Testis (tissue), 2 donors: ENCODE measurements around the gene CAMTA1.

Source experiments
- POLR2A ChIP-seq: fragments of 450-650 bp; IDR thresholded peaks from one replicate; pipeline ENCODE4 v1.6.1; 2017; ENCODE audit warnings: antibody characterized with exemption, mild to moderate bottlenecking, moderate library complexity
- TF ChIP-seq, protein P1 (sequence below), 3 experiments: fragments of 450-650 bp in 2 of 3; fragments of 200-600 bp in 1 of 3; sonication (generic) in 1 of 3; IDR thresholded peaks; one replicate each; pipeline ENCODE4 v1.5.1; 2016 to 2019; ENCODE audit warnings: antibody characterized with exemption in 3 of 3, mild to moderate bottlenecking in 2 of 3, moderate library complexity in 1 of 3

DNA sequence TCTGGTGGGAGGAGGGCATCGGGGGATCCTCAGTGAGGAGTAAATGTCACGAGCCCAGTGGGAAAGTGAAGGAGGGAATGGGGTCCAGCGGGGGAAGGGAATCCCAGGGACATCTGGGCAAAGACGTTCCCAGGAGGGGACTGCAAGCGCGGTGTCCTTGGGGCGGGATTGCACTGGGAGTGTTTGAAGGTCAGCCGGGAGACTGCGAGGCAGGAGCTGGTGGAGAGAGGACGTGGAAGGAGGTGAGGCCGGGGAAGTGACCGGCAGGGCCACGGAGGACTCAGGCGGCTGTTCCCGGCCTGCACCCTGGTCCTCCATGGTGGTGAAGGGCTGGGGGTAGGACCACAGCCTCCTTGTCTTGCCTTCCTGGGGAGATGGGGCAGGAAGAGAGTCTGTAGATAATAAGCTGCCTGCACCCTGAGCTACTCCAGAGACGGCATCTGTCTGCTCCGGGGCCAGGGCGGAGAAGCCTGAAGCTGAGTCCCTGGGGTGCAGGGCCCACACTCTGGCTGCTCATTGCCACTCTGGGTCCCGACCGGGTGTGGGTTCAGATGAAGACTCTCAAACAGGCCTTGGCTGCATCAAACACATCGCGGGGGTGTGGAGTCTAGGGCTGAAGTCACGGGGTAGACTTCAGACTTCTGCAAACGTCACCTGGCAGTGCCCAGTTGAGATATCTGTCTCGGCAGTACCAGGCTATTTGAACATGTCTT, 264.8 kb downstream of the CAMTA1 start:
- TF ChIP-seq, protein P1, sequence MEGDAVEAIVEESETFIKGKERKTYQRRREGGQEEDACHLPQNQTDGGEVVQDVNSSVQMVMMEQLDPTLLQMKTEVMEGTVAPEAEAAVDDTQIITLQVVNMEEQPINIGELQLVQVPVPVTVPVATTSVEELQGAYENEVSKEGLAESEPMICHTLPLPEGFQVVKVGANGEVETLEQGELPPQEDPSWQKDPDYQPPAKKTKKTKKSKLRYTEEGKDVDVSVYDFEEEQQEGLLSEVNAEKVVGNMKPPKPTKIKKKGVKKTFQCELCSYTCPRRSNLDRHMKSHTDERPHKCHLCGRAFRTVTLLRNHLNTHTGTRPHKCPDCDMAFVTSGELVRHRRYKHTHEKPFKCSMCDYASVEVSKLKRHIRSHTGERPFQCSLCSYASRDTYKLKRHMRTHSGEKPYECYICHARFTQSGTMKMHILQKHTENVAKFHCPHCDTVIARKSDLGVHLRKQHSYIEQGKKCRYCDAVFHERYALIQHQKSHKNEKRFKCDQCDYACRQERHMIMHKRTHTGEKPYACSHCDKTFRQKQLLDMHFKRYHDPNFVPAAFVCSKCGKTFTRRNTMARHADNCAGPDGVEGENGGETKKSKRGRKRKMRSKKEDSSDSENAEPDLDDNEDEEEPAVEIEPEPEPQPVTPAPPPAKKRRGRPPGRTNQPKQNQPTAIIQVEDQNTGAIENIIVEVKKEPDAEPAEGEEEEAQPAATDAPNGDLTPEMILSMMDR (IDR thresholded peaks at IDR 0.05) = no peak
- no peak for TF ChIP-seq POLR2A
